Muscle layer of duodenum (tissue), 2 donors: ENCODE data around the gene ARF1.

ENCODE experiments used
- H3K27ac ChIP-seq: one replicate; pipeline ENCODE4 v1.7.0; 2013; ENCODE audit warnings: mild to moderate bottlenecking, low read length
- H3K27me3 ChIP-seq: one replicate; pipeline ENCODE4 v1.7.0; 2013; ENCODE audit warnings: low read depth, mild to moderate bottlenecking, control low read depth, low read length
- H3K36me3 ChIP-seq, 2 donors: one replicate each; pipeline ENCODE4 v1.7.0; 2013; ENCODE audit warnings: low read length in 2 of 2, control low read depth in 1 of 2, mild to moderate bottlenecking in 1 of 2; ENCODE audit not compliant: insufficient read depth in 2 of 2, control insufficient read depth in 1 of 2
- H3K4me1 ChIP-seq, 2 donors: one replicate each; pipeline ENCODE4 v1.7.0; 2013; ENCODE audit warnings: low read length in 2 of 2, mild to moderate bottlenecking in 2 of 2, control low read depth in 1 of 2, moderate library complexity in 1 of 2; ENCODE audit not compliant: insufficient read depth in 2 of 2, control insufficient read depth in 1 of 2
- H3K4me3 ChIP-seq, 2 donors: one replicate each; pipeline ENCODE4 v1.7.0; 2013; ENCODE audit warnings: low read length in 2 of 2, low read depth in 1 of 2, mild to moderate bottlenecking in 1 of 2
- H3K9me3 ChIP-seq, 2 donors: one replicate each; pipeline ENCODE4 v1.7.0; 2013; ENCODE audit warnings: low read length in 2 of 2, control low read depth in 1 of 2, mild to moderate bottlenecking in 1 of 2; ENCODE audit not compliant: control insufficient read depth in 1 of 2
- donor health status: healthy.

ARF1 gene

DNA sequence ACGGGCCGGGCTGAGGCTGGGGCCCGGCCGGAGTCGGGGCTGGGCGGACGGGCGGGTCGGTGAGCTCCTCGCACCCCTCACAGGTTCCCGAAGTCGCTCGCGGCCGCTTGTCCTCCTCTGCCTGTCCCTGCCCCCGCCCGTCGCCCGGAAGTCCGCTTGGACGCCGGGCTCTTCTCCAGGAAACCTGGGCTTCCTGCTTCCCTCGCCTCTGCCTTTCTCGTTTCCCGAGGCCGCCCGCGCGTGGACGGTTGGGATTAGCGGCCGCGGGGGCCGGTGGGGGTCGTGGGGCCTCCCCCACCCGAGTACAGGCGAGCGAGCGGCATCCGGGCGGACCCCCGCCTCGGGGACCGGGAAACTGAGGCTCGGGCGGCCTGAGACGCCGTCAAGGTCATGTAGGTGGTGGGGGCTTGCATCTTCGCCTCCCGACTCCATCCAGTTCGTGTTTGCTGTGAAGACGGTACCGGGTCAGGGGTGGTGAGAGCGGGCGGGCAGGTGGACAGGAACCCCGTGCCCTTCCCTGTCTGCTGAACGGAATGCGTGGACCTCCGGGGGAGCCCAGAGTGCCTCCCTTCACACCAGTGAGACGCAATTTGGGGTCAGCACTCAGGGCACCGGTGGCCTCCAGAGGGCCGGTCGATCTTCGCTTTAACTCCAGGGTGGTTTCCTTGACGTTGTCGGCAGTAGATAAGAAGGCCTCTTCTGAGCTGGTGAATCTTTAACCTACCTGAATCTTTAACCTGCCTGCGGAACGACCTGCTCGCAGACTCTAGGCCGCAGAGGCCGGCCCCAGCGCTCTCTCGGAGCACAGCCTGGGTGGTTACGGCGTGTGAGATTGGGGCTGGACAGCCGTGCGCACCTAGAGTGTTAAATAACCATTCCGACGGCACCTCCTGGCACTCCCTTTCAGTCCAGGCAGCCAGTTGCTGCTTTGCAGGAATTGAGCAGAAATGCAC lies 686 bp downstream of the ARF1 start:
- Histone ChIP-seq H3K4me1 (peaks cover 42 to 55% of the 10 kb centered on the region in 2 donors), H3K9me3 (no peaks in the 10 kb centered on the region), H3K4me3 (peak overlapping the region; percentile 74 to 98)

GRCh38 chr1:228083871-228084278 lies 1.4 kb downstream of the ARF1 start:
- peak overlapping the region; percentile 74 to 98 for H3K4me3 ChIP-seq
- H3K36me3 ChIP-seq: peaks cover 4 to 9% of the 10 kb centered on the region in 2 donors
- no peaks in the 10 kb centered on the region for H3K9me3 ChIP-seq
- H3K27me3 ChIP-seq: no peaks in the 10 kb centered on the region
- peak overlapping the region; percentile 96 for H3K27ac ChIP-seq
- peaks cover 49 to 62% of the 10 kb centered on the region in 2 donors for H3K4me1 ChIP-seq

More for the DNA sequence above, 686 bp downstream of the ARF1 start:
- no peaks in the 10 kb centered on the region for H3K27me3 ChIP-seq
- peak overlapping the region; percentile 96 for H3K27ac ChIP-seq
- H3K36me3 ChIP-seq: peaks cover 4 to 9% of the 10 kb centered on the region in 2 donors

DNA sequence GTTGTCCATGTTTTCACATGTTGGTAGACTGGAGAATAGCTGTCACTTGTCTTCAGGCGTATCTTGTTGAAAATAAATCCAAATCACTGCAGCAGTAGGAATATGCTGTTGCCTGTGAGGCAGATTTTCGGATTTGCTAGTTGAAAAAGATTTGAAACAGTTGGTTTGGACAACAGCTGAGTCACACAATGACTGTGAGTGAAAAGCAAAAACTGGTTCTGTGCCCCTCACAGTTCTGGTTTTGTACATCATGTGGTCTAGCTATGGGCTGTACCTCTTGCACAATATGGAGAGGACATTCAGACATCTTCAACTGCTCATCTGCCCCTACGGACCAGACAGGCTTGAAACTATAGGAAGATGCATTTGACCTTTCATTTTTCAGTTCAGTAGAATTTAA lies 1.8 kb downstream of the ARF1 start:
- Histone ChIP-seq H3K36me3 (peaks cover 4 to 9% of the 10 kb centered on the region in 2 donors), H3K4me3 (peak overlapping the region; percentile 74 to 98), H3K27ac (peak overlapping the region; percentile 96), H3K9me3 (no peaks in the 10 kb centered on the region), H3K4me1 (peaks cover 50 to 66% of the 10 kb centered on the region in 2 donors), H3K27me3 (no peaks in the 10 kb centered on the region)

GRCh38 chr1:228084797-228085196 lies 2.3 kb downstream of the ARF1 start:
- Histone ChIP-seq H3K27ac (peak overlapping the region; percentile 96), H3K27me3 (no peaks in the 10 kb centered on the region), H3K4me3 (peak overlapping the region; percentile 74 to 98), H3K36me3 (peaks cover 4 to 9% of the 10 kb centered on the region in 2 donors), H3K9me3 (no peaks in the 10 kb centered on the region), H3K4me1 (peaks cover 50 to 71% of the 10 kb centered on the region in 2 donors)

- no peaks in the 10 kb centered on the region for H3K27me3 ChIP-seq
- peak overlapping the region; percentile 96 for H3K27ac ChIP-seq
- H3K4me1 ChIP-seq: peaks cover 57 to 77% of the 10 kb centered on the region in 2 donors
- H3K4me3 ChIP-seq: peak overlapping the region; percentile 74 to 98
- H3K9me3 ChIP-seq: no peaks in the 10 kb centered on the region
- H3K36me3 ChIP-seq: peaks cover 4 to 9% of the 10 kb centered on the region in 2 donors
Measured at GRCh38 chr1:228085287-228085951, 2.9 kb downstream of the ARF1 start.

DNA sequence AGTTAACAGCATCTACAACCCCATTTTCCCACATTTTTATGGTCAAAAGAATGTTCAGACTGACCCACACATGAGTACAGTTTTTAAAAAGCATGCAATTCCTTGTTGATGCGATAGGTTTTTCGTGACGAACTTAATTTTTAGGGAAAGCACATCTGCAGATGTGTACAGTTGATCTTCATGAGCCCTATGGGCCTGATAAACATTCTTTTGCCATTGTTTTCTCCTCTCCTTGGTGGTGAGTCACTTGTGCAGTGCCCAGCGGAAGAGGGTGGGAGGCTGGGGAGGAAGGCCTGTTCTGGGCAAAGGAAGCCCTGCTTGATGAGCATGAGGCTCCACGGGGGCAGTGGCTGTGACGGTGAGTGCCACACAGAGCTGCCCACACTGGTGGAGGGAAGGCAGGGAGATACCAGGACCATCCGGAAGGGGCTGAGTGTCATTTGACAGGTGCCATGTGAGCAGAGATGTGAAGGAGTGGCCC lies 5.3 kb downstream of the ARF1 start:
- Histone ChIP-seq H3K36me3 (peaks cover 4 to 14% of the 10 kb centered on the region in 2 donors), H3K27ac (no peak overlapping the region), H3K4me3 (peak overlapping the region; percentile 23 to 24), H3K9me3 (no peaks in the 10 kb centered on the region), H3K27me3 (no peaks in the 10 kb centered on the region), H3K4me1 (peaks cover 57 to 86% of the 10 kb centered on the region in 2 donors)

DNA sequence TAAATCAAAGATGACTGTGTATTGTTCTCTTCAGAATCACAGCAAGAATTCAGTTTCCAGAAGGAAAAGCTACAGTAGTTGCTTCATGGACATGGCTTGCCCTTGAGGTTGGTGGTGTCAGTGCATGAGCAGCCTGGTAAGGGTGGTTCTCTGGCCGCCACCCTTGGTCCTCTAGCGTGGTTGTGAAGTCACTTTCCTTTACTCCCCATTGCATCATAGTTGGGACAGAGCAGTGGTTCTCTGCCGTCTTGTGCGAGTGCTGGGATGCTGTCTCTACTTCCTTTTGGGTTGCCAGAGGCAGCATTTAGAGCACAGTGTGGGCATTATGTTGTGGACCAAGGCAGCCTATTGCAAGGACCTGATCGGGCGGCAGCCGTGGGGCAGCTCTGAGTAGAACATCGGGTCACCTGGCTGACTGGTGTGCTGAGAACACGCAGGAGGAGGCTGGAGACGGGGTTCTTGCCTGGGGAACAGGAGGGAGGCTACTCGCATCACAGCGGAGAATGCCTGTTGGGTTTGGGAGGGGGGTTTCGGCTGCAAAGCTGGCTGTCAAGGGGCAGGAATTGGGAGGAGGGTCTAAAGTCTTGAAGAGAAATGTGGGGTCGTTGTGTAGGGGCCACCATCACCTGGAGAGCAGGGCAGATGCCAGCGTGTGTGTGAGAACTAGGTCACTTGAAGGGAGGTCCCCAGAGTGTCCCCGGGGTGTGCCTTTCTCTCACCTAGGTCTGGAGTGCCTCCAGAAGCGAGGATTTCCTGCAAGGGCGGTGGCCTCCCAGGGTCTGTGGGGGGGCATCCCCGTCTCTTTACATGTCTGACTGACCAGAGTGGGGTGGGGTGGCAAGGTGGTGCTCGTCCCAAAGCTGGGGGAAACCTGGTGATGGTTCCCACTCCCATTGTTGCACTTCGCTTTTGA lies 6.3 kb downstream of the ARF1 start:
- Histone ChIP-seq H3K36me3 (peaks cover 4 to 8% of the 10 kb centered on the region in 2 donors), H3K4me1 (peaks cover 57 to 85% of the 10 kb centered on the region in 2 donors), H3K27ac (no peak overlapping the region), H3K27me3 (no peaks in the 10 kb centered on the region), H3K9me3 (no peaks in the 10 kb centered on the region), H3K4me3 (peak overlapping the region in 1 of 2 donors; percentile 16)

GRCh38 chr1:228089519-228090380 lies 7.2 kb downstream of the ARF1 start:
- peaks cover 4 to 16% of the 10 kb centered on the region in 2 donors for H3K36me3 ChIP-seq
- H3K4me1 ChIP-seq: peaks cover 53 to 76% of the 10 kb centered on the region in 2 donors
- H3K4me3 ChIP-seq: peak overlapping the region in 1 of 2 donors; percentile 14
- H3K27ac ChIP-seq: no peak overlapping the region
- peaks cover 6 to 9% of the 10 kb centered on the region in 2 donors for H3K9me3 ChIP-seq
- H3K27me3 ChIP-seq: no peaks in the 10 kb centered on the region

GRCh38 chr1:228090613-228091081 lies 8.1 kb downstream of the ARF1 start:
- Histone ChIP-seq H3K27ac (no peak overlapping the region), H3K4me3 (peak overlapping the region in 1 of 2 donors; percentile 14), H3K9me3 (peaks cover 6 to 14% of the 10 kb centered on the region in 2 donors), H3K4me1 (peaks cover 44 to 67% of the 10 kb centered on the region in 2 donors), H3K27me3 (no peaks in the 10 kb centered on the region), H3K36me3 (peaks cover 4 to 17% of the 10 kb centered on the region in 2 donors)

- peaks cover 6 to 14% of the 10 kb centered on the region in 2 donors for H3K9me3 ChIP-seq
- peaks cover 4 to 17% of the 10 kb centered on the region in 2 donors for H3K36me3 ChIP-seq
- no peak overlapping the region for H3K27ac ChIP-seq
- H3K4me3 ChIP-seq: no peak overlapping the region
- H3K4me1 ChIP-seq: peaks cover 40 to 63% of the 10 kb centered on the region in 2 donors
- H3K27me3 ChIP-seq: no peaks in the 10 kb centered on the region
Measured at GRCh38 chr1:228091084-228091483, 8.6 kb downstream of the ARF1 start.
